ENCODE data around the gene LMO2.

The LMO2 gene

DNA sequence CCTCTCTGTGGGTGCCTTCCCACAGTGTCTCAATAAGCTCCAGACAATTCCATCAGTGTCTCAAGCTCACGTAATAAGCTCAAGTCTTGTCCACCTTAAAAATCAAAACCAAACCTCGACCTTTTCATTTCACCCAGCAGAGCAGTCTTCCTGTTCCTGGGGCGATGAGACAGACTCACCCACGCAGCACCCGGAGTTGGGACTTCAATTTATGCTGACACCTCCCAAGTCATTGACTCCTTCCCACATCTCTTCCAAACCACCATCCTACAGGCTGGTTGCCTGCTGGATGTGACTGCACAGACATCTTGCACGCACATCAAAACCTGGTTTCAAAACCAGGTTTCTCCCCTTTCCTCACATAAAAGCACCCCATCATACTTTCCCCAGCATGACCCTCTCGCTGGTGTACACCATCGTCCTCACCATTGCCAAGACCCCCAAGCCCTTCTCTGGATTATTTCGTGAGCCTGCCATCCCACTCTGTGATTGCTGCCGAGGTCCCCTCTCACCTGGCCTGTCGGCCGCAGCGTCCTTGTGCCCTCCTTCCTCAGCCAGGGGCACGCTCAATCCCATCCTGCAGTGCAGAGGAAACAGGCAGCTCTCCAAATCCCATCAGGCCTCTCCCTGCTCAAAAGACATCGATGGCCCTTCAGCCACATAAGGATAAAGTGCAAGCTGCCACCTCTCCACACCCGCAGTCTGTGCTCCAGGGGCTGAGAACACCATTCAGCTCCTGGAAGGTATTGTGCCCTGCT lies 72.4 kb downstream of the LMO2 start:
- no peak for DNase-seq (ENCODE audit: low spot score)

Measured in COLO829 (cell line).